K562 (cell line): ENCODE data around the gene HACL1.

Source experiments
- CHD2 ChIP-seq: IDR thresholded peaks from 2 replicates; pipeline ENCODE4 v1.6.1; 2011; ENCODE audit warnings: low read depth, low read length
- CREB1 ChIP-seq, 2 experiments: sonication (generic) in 1 of 2; formaldehyde crosslinking in 1 of 2; IDR thresholded peaks; 2 replicates each; pipeline versions ENCODE4 v1.6.1 to v1.8.0; 2012 to 2022; ENCODE audit warnings: inconsistent platforms in 1 of 2, mild to moderate bottlenecking in 1 of 2, missing genetic modification reagents in 1 of 2, moderate library complexity in 1 of 2
- CTCF ChIP-seq, 3 experiments: IDR thresholded peaks in 2 of 3; conservative IDR thresholded peaks in 1 of 3; 2 replicates each; pipeline ENCODE4 v1.5.1; 2011 to 2012; ENCODE audit warnings: low read length in 3 of 3, mild to moderate bottlenecking in 3 of 3, control low read depth in 2 of 3, improper control_type of control experiment in 1 of 3, inconsistent platforms in 1 of 3, low read depth in 1 of 3, mixed read lengths in 1 of 3, moderate library complexity in 1 of 3; ENCODE audit not compliant: insufficient read depth in 2 of 3
- EZH2 ChIP-seq: IDR thresholded peaks from 2 replicates; pipeline ENCODE4 v1.6.1; 2012; ENCODE audit warnings: low read depth, mild to moderate bottlenecking, inconsistent platforms, low read length, borderline replicate concordance
- HMG20A ChIP-seq: fragments of 450-650 bp; formaldehyde crosslinking; conservative IDR thresholded peaks from 2 replicates; pipeline ENCODE4 v1.4.0; 2020; ENCODE audit warnings: mild to moderate bottlenecking, mixed read lengths
- MEF2A ChIP-seq: IDR thresholded peaks from 2 replicates; pipeline ENCODE4 v1.6.1; 2011; ENCODE audit warnings: low read depth, mild to moderate bottlenecking, low read length, moderate library complexity; ENCODE audit not compliant: control insufficient read depth
- RAD51 ChIP-seq: fragments of 450-650 bp; IDR thresholded peaks from 2 replicates; pipeline ENCODE4 v1.7.1; 2016; ENCODE audit warnings: low read depth, mild to moderate bottlenecking, borderline replicate concordance
- ZNF324 ChIP-seq: fragments of 250-450 bp; sonication (Bioruptor Pico); IDR thresholded peaks from 2 replicates; pipeline ENCODE4 v1.4.0; 2020; ENCODE audit warnings: mild to moderate bottlenecking
- ZNF586 ChIP-seq: fragments of 450-650 bp; formaldehyde crosslinking; conservative IDR thresholded peaks from 2 replicates; pipeline ENCODE4 v1.4.0; 2020; ENCODE audit warnings: mild to moderate bottlenecking, moderate library complexity
- ZNF644 ChIP-seq: fragments of 200-800 bp; sonication (Bioruptor generic); IDR thresholded peaks from 2 replicates; pipeline ENCODE4 v1.6.1; 2016; ENCODE audit warnings: low read depth, missing genetic modification characterization, missing compliant biosample characterization
- TF ChIP-seq, protein P1 (sequence below), 2 experiments: fragments of 450-650 bp in 1 of 2; sonication (generic) in 1 of 2; formaldehyde crosslinking in 1 of 2; IDR thresholded peaks in 1 of 2; conservative IDR thresholded peaks in 1 of 2; 2 replicates each; pipeline versions ENCODE4 v1.6.1 to v1.8.1; 2016 to 2023; ENCODE audit warnings: mild to moderate bottlenecking in 2 of 2, moderate library complexity in 2 of 2, inconsistent platforms in 1 of 2, missing genetic modification reagents in 1 of 2
- TF ChIP-seq, protein P2 (sequence below): IDR thresholded peaks from 3 replicates; pipeline ENCODE4 v1.6.1; 2011; ENCODE audit warnings: borderline replicate concordance, mild to moderate bottlenecking, moderate library complexity; ENCODE audit not compliant: insufficient read length; ENCODE audit errors: extremely low read depth
- TF ChIP-seq, protein P3 (sequence below), 3 experiments: fragments of 200-800 bp in 1 of 3; sonication (Bioruptor generic) in 1 of 3; sonication (generic) in 1 of 3; formaldehyde crosslinking in 1 of 3; IDR thresholded peaks; 2 replicates each; pipeline versions ENCODE4 v1.6.1 to v1.8.0; 2016 to 2022; ENCODE audit warnings: mild to moderate bottlenecking in 2 of 3, missing compliant biosample characterization in 2 of 3, missing genetic modification characterization in 2 of 3, missing genetic modification reagents in 1 of 3

GRCh38 chr3:15649341-15649740, 48.0 kb upstream of the HACL1 start:
- TF ChIP-seq CTCF (IDR thresholded peaks at IDR 0.05 in 2 of 3, conservative IDR thresholded peaks at IDR 0.05 in 1 of 3; ENCODE audit: insufficient read depth in 2 of 3, low read depth in 1 of 3, low read length in 3 of 3) (no peak), CREB1 (IDR thresholded peaks at IDR 0.05) (no peak), CREB1 (CRISPR knock-in tag; IDR thresholded peaks at IDR 0.05) (no peak), ZNF586 (CRISPR knock-in tag) (no peak), EZH2 (no peak), ZNF644 (tag) (no peak), CHD2 (no peak), HMG20A (CRISPR knock-in tag) (no peak), RAD51 (no peak), ZNF324 (CRISPR knock-in tag) (no peak), MEF2A (no peak)
- TF ChIP-seq, protein P1, sequence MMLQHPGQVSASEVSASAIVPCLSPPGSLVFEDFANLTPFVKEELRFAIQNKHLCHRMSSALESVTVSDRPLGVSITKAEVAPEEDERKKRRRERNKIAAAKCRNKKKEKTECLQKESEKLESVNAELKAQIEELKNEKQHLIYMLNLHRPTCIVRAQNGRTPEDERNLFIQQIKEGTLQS (IDR thresholded peaks at IDR 0.05) = no peak
- TF ChIP-seq, protein P1 (CRISPR knock-in tag; conservative IDR thresholded peaks at IDR 0.05) = no peak
- TF ChIP-seq, protein P2, sequence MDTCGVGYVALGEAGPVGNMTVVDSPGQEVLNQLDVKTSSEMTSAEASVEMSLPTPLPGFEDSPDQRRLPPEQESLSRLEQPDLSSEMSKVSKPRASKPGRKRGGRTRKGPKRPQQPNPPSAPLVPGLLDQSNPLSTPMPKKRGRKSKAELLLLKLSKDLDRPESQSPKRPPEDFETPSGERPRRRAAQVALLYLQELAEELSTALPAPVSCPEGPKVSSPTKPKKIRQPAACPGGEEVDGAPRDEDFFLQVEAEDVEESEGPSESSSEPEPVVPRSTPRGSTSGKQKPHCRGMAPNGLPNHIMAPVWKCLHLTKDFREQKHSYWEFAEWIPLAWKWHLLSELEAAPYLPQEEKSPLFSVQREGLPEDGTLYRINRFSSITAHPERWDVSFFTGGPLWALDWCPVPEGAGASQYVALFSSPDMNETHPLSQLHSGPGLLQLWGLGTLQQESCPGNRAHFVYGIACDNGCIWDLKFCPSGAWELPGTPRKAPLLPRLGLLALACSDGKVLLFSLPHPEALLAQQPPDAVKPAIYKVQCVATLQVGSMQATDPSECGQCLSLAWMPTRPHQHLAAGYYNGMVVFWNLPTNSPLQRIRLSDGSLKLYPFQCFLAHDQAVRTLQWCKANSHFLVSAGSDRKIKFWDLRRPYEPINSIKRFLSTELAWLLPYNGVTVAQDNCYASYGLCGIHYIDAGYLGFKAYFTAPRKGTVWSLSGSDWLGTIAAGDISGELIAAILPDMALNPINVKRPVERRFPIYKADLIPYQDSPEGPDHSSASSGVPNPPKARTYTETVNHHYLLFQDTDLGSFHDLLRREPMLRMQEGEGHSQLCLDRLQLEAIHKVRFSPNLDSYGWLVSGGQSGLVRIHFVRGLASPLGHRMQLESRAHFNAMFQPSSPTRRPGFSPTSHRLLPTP = no peak
- TF ChIP-seq, protein P3, sequence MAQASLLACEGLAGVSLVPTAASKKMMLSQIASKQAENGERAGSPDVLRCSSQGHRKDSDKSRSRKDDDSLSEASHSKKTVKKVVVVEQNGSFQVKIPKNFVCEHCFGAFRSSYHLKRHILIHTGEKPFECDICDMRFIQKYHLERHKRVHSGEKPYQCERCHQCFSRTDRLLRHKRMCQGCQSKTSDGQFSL (CRISPR knock-in tag; IDR thresholded peaks at IDR 0.05) = no peak
- TF ChIP-seq, protein P3 (tag; IDR thresholded peaks at IDR 0.05) = no peak
